ENCODE measurements around the gene IGFBP7.
"Not testable (repeated sequence)": the region's sequence is repeated elsewhere in the genome, so short reads cannot be mapped to it uniquely, and the experiment has no call there.

IGFBP7 gene

GRCh38 chr4:57070461-57070860, 39.7 kb downstream of the IGFBP7 start:
- no peak for DNase-seq (ENCODE audit: low read depth)

GRCh38 chr4:57068237-57068981, 41.8 kb downstream of the IGFBP7 start:
- no peak for DNase-seq (ENCODE audit: low read depth)

GRCh38 chr4:57065730-57066482, 44.3 kb downstream of the IGFBP7 start:
- no peak for DNase-seq (ENCODE audit: low read depth)

- DNase-seq (ENCODE audit: low read depth) = no peak
Measured at GRCh38 chr4:57064811-57065711, 45.1 kb downstream of the IGFBP7 start.

- DNase-seq (ENCODE audit: low read depth) = no peak
Measured at GRCh38 chr4:57064120-57064519, 46.1 kb downstream of the IGFBP7 start.

- DNase-seq (ENCODE audit: low read depth) = no peak
Measured at GRCh38 chr4:57063518-57063917, 46.7 kb downstream of the IGFBP7 start.

- DNase-seq (ENCODE audit: low read depth) = no peak
Measured at GRCh38 chr4:57061395-57061794, 48.8 kb downstream of the IGFBP7 start.

- DNase-seq (ENCODE audit: low read depth) = not testable (repeated sequence)
Measured at GRCh38 chr4:57060717-57061067, 49.5 kb downstream of the IGFBP7 start.

GRCh38 chr4:57059890-57060716, 50.1 kb downstream of the IGFBP7 start:
- DNase-seq (ENCODE audit: low read depth) = no peak

GRCh38 chr4:57055886-57056285, 54.3 kb downstream of the IGFBP7 start:
- DNase-seq (ENCODE audit: low read depth) = no peak

GRCh38 chr4:57053508-57053907, 56.7 kb downstream of the IGFBP7 start:
- no peak for DNase-seq (ENCODE audit: low read depth)

- DNase-seq (ENCODE audit: low read depth) = no peak
Measured at GRCh38 chr4:57051524-57051923, 58.7 kb downstream of the IGFBP7 start.

GRCh38 chr4:57051095-57051494, 59.1 kb downstream of the IGFBP7 start:
- DNase-seq (ENCODE audit: low read depth) = no peak

- no peak for DNase-seq (ENCODE audit: low read depth)
Measured at GRCh38 chr4:57048590-57049304, 61.4 kb downstream of the IGFBP7 start.

GRCh38 chr4:57047046-57047445, 63.1 kb downstream of the IGFBP7 start:
- not testable (repeated sequence) for DNase-seq (ENCODE audit: low read depth)

GRCh38 chr4:57044996-57045395, 65.2 kb downstream of the IGFBP7 start:
- no peak for DNase-seq (ENCODE audit: low read depth)

GRCh38 chr4:57044279-57044678, 65.9 kb downstream of the IGFBP7 start:
- DNase-seq (ENCODE audit: low read depth) = no peak

- no peak for DNase-seq (ENCODE audit: low read depth)
Measured at GRCh38 chr4:57043347-57044251, 66.6 kb downstream of the IGFBP7 start.

GRCh38 chr4:57042711-57043169, 67.4 kb downstream of the IGFBP7 start:
- DNase-seq (ENCODE audit: low read depth) = no peak

GRCh38 chr4:57041020-57041419, 69.2 kb downstream of the IGFBP7 start:
- no peak for DNase-seq (ENCODE audit: low read depth)

All from activated T-cell treated with anti-CD3 and anti-CD28 coated beads for 48 hours (primary cell).